ENCODE results near the gene TOMM22.

TOMM22 gene

GRCh38 chr22:38731703-38732161 lies 50.0 kb downstream of the TOMM22 start:
- Histone ChIP-seq H3K4me3 (ENCODE audit: low read depth, low read length) (no peak overlapping the region), H3K4me1 (ENCODE audit: control insufficient read depth, insufficient read depth, low read length) (no peaks in the 10 kb centered on the region), H3K9me3 (ENCODE audit: control insufficient read depth, insufficient read depth, low read length) (no peaks in the 10 kb centered on the region), H3K9ac (ENCODE audit: low read depth, low read length) (no peak overlapping the region), H3K27me3 (ENCODE audit: control insufficient read depth, insufficient read depth, low read length) (no peaks in the 10 kb centered on the region), H3K36me3 (ENCODE audit: control insufficient read depth, insufficient read depth, low read length) (peaks cover 55% of the 10 kb centered on the region)

DNA sequence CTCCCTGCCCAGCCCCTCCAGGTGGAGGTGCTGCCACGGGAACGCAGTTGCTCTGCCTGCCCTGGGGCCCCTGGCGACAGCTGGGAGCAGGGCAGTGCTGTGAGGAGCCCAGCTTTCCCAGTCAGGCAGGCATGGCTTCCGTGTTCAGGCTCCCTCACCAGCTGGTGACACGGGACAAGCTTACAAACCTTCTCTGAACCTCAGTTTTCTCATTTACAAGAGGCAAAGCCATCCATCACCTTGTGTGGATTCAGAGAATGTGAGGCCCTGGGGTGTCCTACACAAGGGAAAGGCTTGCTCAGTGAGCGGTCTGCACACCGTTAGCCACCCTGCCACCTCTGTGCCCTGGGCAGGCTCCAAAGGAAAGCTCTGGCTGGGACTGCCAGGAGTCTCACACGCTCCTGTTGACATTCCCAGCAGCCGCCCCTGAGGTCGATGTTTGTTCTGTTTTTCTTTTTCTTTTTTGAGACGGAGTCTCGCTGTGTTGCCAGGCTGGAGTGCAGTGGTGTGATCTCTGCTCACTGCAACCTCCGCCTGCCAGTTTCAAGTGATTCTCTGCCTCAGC lies 50.6 kb downstream of the TOMM22 start:
- H3K9me3 ChIP-seq (ENCODE audit: control insufficient read depth, insufficient read depth, low read length) = no peaks in the 10 kb centered on the region
- peaks cover 49% of the 10 kb centered on the region for H3K36me3 ChIP-seq (ENCODE audit: control insufficient read depth, insufficient read depth, low read length)
- no peaks in the 10 kb centered on the region for H3K4me1 ChIP-seq (ENCODE audit: control insufficient read depth, insufficient read depth, low read length)
- H3K27me3 ChIP-seq (ENCODE audit: control insufficient read depth, insufficient read depth, low read length) = no peaks in the 10 kb centered on the region
- H3K4me3 ChIP-seq (ENCODE audit: low read depth, low read length) = no peak overlapping the region
- no peak overlapping the region for H3K9ac ChIP-seq (ENCODE audit: low read depth, low read length)

- H3K4me3 ChIP-seq (ENCODE audit: low read depth, low read length) = no peak overlapping the region
- no peaks in the 10 kb centered on the region for H3K9me3 ChIP-seq (ENCODE audit: control insufficient read depth, insufficient read depth, low read length)
- no peak overlapping the region for H3K9ac ChIP-seq (ENCODE audit: low read depth, low read length)
- H3K4me1 ChIP-seq (ENCODE audit: control insufficient read depth, insufficient read depth, low read length) = no peaks in the 10 kb centered on the region
- no peaks in the 10 kb centered on the region for H3K27me3 ChIP-seq (ENCODE audit: control insufficient read depth, insufficient read depth, low read length)
- peaks cover 44% of the 10 kb centered on the region for H3K36me3 ChIP-seq (ENCODE audit: control insufficient read depth, insufficient read depth, low read length)
These were observed 51.6 kb downstream of the TOMM22 start for GRCh38 chr22:38733329-38733723.

- Histone ChIP-seq H3K4me3 (ENCODE audit: low read depth, low read length) (no peak overlapping the region), H3K27me3 (ENCODE audit: control insufficient read depth, insufficient read depth, low read length) (no peaks in the 10 kb centered on the region), H3K9ac (ENCODE audit: low read depth, low read length) (no peak overlapping the region), H3K9me3 (ENCODE audit: control insufficient read depth, insufficient read depth, low read length) (no peaks in the 10 kb centered on the region), H3K4me1 (ENCODE audit: control insufficient read depth, insufficient read depth, low read length) (no peaks in the 10 kb centered on the region), H3K36me3 (ENCODE audit: control insufficient read depth, insufficient read depth, low read length) (peaks cover 41% of the 10 kb centered on the region)
These were observed 52.1 kb downstream of the TOMM22 start for GRCh38 chr22:38733724-38734381.

GRCh38 chr22:38734421-38735100 lies 52.8 kb downstream of the TOMM22 start:
- Histone ChIP-seq H3K9ac (ENCODE audit: low read depth, low read length) (no peak overlapping the region), H3K36me3 (ENCODE audit: control insufficient read depth, insufficient read depth, low read length) (peaks cover 34% of the 10 kb centered on the region), H3K4me1 (ENCODE audit: control insufficient read depth, insufficient read depth, low read length) (no peaks in the 10 kb centered on the region), H3K9me3 (ENCODE audit: control insufficient read depth, insufficient read depth, low read length) (no peaks in the 10 kb centered on the region), H3K27me3 (ENCODE audit: control insufficient read depth, insufficient read depth, low read length) (no peaks in the 10 kb centered on the region), H3K4me3 (ENCODE audit: low read depth, low read length) (no peak overlapping the region)

Measured in iPS-15b (cell line).